MM.1S (cell line): ENCODE results near the gene PHKG1.
"Not testable (repeated sequence)": the region's sequence is repeated elsewhere in the genome, so short reads cannot be mapped to it uniquely, and the experiment has no call there.

ENCODE experiments used
- DNase-seq: peaks from one replicate; pipeline ENCODE4 v3.0.0-alpha.2; 2015
- H2AFZ ChIP-seq: fragments of 300-600 bp; sonication (generic); 2 replicates; pipeline ENCODE4 v1.6.0; 2016; ENCODE audit warnings: antibody characterized with exemption, low read length
- H3F3A ChIP-seq: fragments of 300-600 bp; sonication (generic); 2 replicates; pipeline ENCODE4 v1.6.1; 2016; ENCODE audit warnings: mild to moderate bottlenecking, antibody characterized with exemption, low read length, moderate library complexity, mixed read lengths; ENCODE audit not compliant: insufficient read depth
- H3K27ac ChIP-seq: fragments of 300-600 bp; sonication (generic); 2 replicates; pipeline ENCODE4 v1.5.1; 2016; ENCODE audit warnings: mild to moderate bottlenecking, low read length
- H3K27me3 ChIP-seq: fragments of 300-600 bp; sonication (generic); replicated peaks from 2 replicates; pipeline ENCODE4 v1.6.0; 2016; ENCODE audit warnings: low read length; ENCODE audit not compliant: insufficient read depth
- H3K36me3 ChIP-seq: fragments of 300-600 bp; sonication (generic); replicated peaks from 2 replicates; pipeline ENCODE4 v1.6.1; 2016; ENCODE audit warnings: mild to moderate bottlenecking, low read length, mixed read lengths; ENCODE audit not compliant: insufficient read depth
- H3K4me1 ChIP-seq: fragments of 300-600 bp; sonication (generic); 2 replicates; pipeline ENCODE4 v1.6.1; 2016; ENCODE audit warnings: low read length, mixed read lengths
- H3K4me2 ChIP-seq: fragments of 300-600 bp; sonication (generic); 2 replicates; pipeline ENCODE4 v1.6.0; 2016; ENCODE audit warnings: low read depth, low read length
- H3K4me3 ChIP-seq: fragments of 300-600 bp; sonication (generic); 2 replicates; pipeline ENCODE4 v1.5.1; 2016; ENCODE audit warnings: low read length, mixed read lengths
- H3K79me2 ChIP-seq: fragments of 300-600 bp; sonication (generic); 2 replicates; pipeline ENCODE4 v1.6.1; 2016; ENCODE audit warnings: mixed run types, low read length, mixed read lengths
- H3K9ac ChIP-seq: fragments of 300-600 bp; sonication (generic); 2 replicates; pipeline ENCODE4 v1.6.1; 2016; ENCODE audit warnings: low read length, mixed read lengths
- H3K9me2 ChIP-seq: fragments of 300-600 bp; sonication (generic); replicated peaks from 2 replicates; pipeline ENCODE4 v1.6.1; 2016; ENCODE audit warnings: mild to moderate bottlenecking, low read length, mixed read lengths; ENCODE audit not compliant: insufficient read depth
- H3K9me3 ChIP-seq: fragments of 300-600 bp; sonication (generic); replicated peaks from 2 replicates; pipeline ENCODE4 v1.6.1; 2016; ENCODE audit warnings: mild to moderate bottlenecking, low read length, mixed read lengths; ENCODE audit not compliant: insufficient read depth
- H4K20me1 ChIP-seq: fragments of 300-600 bp; sonication (generic); 2 replicates; pipeline ENCODE4 v1.6.1; 2016; ENCODE audit warnings: mild to moderate bottlenecking, low read length, moderate library complexity, mixed read lengths; ENCODE audit not compliant: insufficient read depth
- EZH2 ChIP-seq: fragments of 300-600 bp; sonication (generic); optimal IDR thresholded peaks from 2 replicates; pipeline ENCODE3; 2017; ENCODE audit warnings: low read depth, mild to moderate bottlenecking, antibody characterized with exemption, low read length, mixed read lengths
- EZH2phosphoT487 ChIP-seq: fragments of 300-600 bp; sonication (generic); IDR thresholded peaks from 2 replicates; pipeline ENCODE4 v1.6.1; 2018; ENCODE audit warnings: antibody characterized with exemption, low read length
- TF ChIP-seq, protein P1 (sequence below): fragments of 300-600 bp; sonication (generic); IDR thresholded peaks from 2 replicates; pipeline ENCODE4 v1.5.1; 2016; ENCODE audit warnings: antibody characterized with exemption, low read length, mixed read lengths

PHKG1 gene

GRCh38 chr7:56051339-56052191 is 41.2 kb downstream of the PHKG1 start, which contains the start of the genes CCT6A and PSPH:
CCT6A (plus strand) TSS chr7:56051765; CDS start chr7:56051849, 84 bp downstream.
PSPH (minus strand) TSS chr7:56051444; CDS start chr7:56021212, 30,232 bp downstream.
- Histone ChIP-seq H3K4me1 (peaks cover 10% of the 10 kb centered on the region), H3K9me3 (no peaks in the 10 kb centered on the region), H3K9ac (peak within 1 kb of the TSS; percentile 76), H3K27me3 (no peaks in the 10 kb centered on the region), H3K27ac (peak within 1 kb of the TSS; percentile 56; the same call in 1 of the 2 replicates), H3K4me2 (peak within 1 kb of the TSS; percentile 57), H4K20me1 (no peaks in the 10 kb centered on the region; the same call in 1 of the 2 replicates), H3K79me2 (peaks cover 64% of the 10 kb centered on the region), H2AFZ (peak within 1 kb of the TSS; percentile 89), H3K36me3 (peaks cover 17% of the 10 kb centered on the region), H3K9me2 (no peaks in the 10 kb centered on the region), H3K4me3 (peak within 1 kb of the TSS; percentile 76), H3F3A (peaks cover 8% of the 10 kb centered on the region; the same call in 1 of the 2 replicates)
- DNase-seq = peak; percentile 97
- TF ChIP-seq, protein P1, sequence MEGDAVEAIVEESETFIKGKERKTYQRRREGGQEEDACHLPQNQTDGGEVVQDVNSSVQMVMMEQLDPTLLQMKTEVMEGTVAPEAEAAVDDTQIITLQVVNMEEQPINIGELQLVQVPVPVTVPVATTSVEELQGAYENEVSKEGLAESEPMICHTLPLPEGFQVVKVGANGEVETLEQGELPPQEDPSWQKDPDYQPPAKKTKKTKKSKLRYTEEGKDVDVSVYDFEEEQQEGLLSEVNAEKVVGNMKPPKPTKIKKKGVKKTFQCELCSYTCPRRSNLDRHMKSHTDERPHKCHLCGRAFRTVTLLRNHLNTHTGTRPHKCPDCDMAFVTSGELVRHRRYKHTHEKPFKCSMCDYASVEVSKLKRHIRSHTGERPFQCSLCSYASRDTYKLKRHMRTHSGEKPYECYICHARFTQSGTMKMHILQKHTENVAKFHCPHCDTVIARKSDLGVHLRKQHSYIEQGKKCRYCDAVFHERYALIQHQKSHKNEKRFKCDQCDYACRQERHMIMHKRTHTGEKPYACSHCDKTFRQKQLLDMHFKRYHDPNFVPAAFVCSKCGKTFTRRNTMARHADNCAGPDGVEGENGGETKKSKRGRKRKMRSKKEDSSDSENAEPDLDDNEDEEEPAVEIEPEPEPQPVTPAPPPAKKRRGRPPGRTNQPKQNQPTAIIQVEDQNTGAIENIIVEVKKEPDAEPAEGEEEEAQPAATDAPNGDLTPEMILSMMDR = no peak
- TF ChIP-seq EZH2phosphoT487 (no peak), EZH2 (no peak)

DNA sequence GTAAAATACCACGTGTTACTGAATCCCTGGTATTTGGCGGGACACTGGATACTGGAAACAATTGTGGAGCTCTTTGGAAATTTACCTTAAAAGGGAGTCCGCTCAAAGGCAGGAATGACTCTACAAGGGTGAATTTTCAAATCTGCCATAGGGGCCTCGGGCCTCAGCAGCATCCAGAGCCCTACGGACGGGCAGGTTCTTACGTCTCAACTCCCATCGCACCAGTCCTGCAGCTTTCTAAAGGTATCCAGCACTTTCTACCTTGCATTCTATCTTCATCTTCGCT is 41.8 kb downstream of the PHKG1 start:
- peaks cover 8% of the 10 kb centered on the region; the same call in 1 of the 2 replicates for H3F3A ChIP-seq
- TF ChIP-seq EZH2 (no peak), EZH2phosphoT487 (no peak)
- TF ChIP-seq, protein P1 = no peak
- H3K4me3 ChIP-seq = peak overlapping the region; percentile 76
- H3K9ac ChIP-seq = peak overlapping the region; percentile 76
- H3K27me3 ChIP-seq = no peaks in the 10 kb centered on the region
- no peaks in the 10 kb centered on the region for H3K9me2 ChIP-seq
- peaks cover 58% of the 10 kb centered on the region for H3K79me2 ChIP-seq
- DNase-seq = no peak
- peak overlapping the region; percentile 57; the same call in 1 of the 2 replicates for H3K4me2 ChIP-seq
- H3K36me3 ChIP-seq = peaks cover 15% of the 10 kb centered on the region
- peak overlapping the region; percentile 89 for H2AFZ ChIP-seq
- no peaks in the 10 kb centered on the region for H3K9me3 ChIP-seq
- H3K4me1 ChIP-seq = peaks cover 10% of the 10 kb centered on the region
- peak overlapping the region; percentile 56; the same call in 1 of the 2 replicates for H3K27ac ChIP-seq
- H4K20me1 ChIP-seq = no peaks in the 10 kb centered on the region; the same call in 1 of the 2 replicates

DNA sequence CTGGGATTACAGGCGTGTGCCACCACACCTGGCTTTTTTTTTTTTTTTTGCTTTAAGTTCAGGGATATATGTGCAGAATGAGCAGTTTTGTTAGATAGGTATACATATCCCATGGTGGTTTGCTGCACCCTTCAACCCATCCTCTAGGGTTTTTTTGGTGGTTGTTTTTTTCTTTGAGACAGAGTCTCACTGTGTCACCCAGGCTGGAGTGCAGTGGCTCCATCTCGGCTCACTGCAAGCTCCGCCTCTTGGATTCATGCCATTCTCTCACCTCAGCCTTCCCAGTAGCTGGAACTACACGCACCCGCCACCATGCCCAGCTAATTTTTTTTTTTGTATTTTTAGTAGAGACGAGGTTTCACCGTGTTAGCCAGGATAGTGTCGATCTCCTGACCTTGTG is 44.0 kb downstream of the PHKG1 start:
- H3F3A ChIP-seq, H3K4me3 ChIP-seq, H3K4me1 ChIP-seq, H3K9ac ChIP-seq, H3K9me2 ChIP-seq, H3K9me3 ChIP-seq, H3K36me3 ChIP-seq, H3K27me3 ChIP-seq, H3K27ac ChIP-seq, H2AFZ ChIP-seq, DNase-seq, H3K4me2 ChIP-seq, H4K20me1 ChIP-seq: not testable (repeated sequence)
- H3K79me2 ChIP-seq = peaks cover 36% of the 10 kb centered on the region

DNA sequence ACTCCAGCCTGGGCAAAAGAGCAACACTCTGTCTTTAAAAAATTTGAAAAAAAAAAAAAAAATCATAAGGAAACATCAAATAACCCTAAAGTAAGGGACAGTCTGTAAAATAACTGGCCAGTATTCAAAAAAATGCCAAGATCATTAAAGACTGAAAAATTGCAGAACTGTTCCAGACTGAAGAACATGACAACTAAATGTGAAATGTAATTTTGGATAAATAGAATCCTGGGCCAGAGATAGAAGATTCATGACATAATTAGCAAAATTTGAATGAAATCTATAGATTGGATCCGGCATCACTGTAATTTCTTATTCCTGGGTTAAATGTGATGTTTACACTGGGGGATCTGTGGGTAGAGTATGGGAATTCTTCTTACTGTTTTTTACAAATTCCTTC is 44.5 kb downstream of the PHKG1 start:
- no peak overlapping the region for H3K4me2 ChIP-seq
- no peak overlapping the region for H2AFZ ChIP-seq
- peaks cover 4% of the 10 kb centered on the region; the same call in 1 of the 2 replicates for H3K36me3 ChIP-seq
- H3K4me1 ChIP-seq = peaks cover 5% of the 10 kb centered on the region; the same call in 1 of the 2 replicates
- DNase-seq = no peak
- H3K4me3 ChIP-seq = no peak overlapping the region
- H3K27ac ChIP-seq = no peak overlapping the region
- no peaks in the 10 kb centered on the region for H3K27me3 ChIP-seq
- no peak overlapping the region for H3K9ac ChIP-seq
- TF ChIP-seq EZH2phosphoT487 = no peak
- TF ChIP-seq EZH2 = no peak
- TF ChIP-seq, protein P1 = no peak
- peaks cover 31% of the 10 kb centered on the region for H3K79me2 ChIP-seq
- no peaks in the 10 kb centered on the region for H3K9me2 ChIP-seq
- H3F3A ChIP-seq = 0 out of 2 replicates have a peak, but pooled peaks cover 8% of the 10 kb centered on the region
- no peaks in the 10 kb centered on the region for H4K20me1 ChIP-seq
- no peaks in the 10 kb centered on the region for H3K9me3 ChIP-seq

GRCh38 chr7:56047446-56048116 is 45.2 kb downstream of the PHKG1 start:
- H3K9ac ChIP-seq, H3K4me1 ChIP-seq, H3K27ac ChIP-seq, H2AFZ ChIP-seq, H3K36me3 ChIP-seq, DNase-seq, H3K4me3 ChIP-seq, H3F3A ChIP-seq, H3K27me3 ChIP-seq, H3K4me2 ChIP-seq, H3K9me2 ChIP-seq, H3K9me3 ChIP-seq, H4K20me1 ChIP-seq: not testable (repeated sequence)
- H3K79me2 ChIP-seq = peaks cover 24% of the 10 kb centered on the region
